Upper lobe of left lung (tissue), 4 donors: ENCODE results near the gene MRPS27.

Experiments used
- POLR2A ChIP-seq, 4 donors: fragments of 450-650 bp; IDR thresholded peaks; one replicate each; pipeline ENCODE4 v1.5.1; 2016 to 2017; ENCODE audit warnings: antibody characterized with exemption in 4 of 4, mild to moderate bottlenecking in 2 of 4
- POLR2AphosphoS5 ChIP-seq, 2 donors: sonication (generic); formaldehyde crosslinking; IDR thresholded peaks; one replicate each; pipeline ENCODE4 v1.5.1; 2017; ENCODE audit warnings: antibody characterized with exemption in 2 of 2
- TF ChIP-seq, protein P1 (sequence below), 6 experiments: fragments of 450-650 bp in 4 of 6; fragments of 200-600 bp in 2 of 6; sonication (generic) in 2 of 6; IDR thresholded peaks; one replicate each; pipeline ENCODE4 v1.5.1; 2016 to 2019; ENCODE audit warnings: antibody characterized with exemption in 6 of 6

DNA sequence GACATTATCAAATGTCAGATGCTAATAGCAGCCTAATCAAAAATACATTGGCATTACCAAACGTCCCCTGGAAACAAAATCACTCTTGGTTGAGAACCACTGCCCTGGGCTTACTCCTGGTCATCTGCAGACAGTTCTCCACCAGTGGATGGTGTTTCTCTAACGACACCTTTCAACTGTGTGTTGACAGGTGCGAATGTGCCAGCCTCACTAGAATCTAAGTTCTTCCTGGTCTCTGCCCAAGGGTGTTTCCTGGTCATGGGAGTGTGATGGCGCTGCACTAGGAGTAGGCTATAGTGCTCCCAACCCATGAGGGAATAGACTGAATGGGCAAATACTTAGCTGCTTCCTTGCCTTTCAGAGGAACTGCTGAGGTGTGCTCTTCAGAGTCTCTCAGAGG is 105.9 kb downstream of the MRPS27 start:
- TF ChIP-seq, protein P1, sequence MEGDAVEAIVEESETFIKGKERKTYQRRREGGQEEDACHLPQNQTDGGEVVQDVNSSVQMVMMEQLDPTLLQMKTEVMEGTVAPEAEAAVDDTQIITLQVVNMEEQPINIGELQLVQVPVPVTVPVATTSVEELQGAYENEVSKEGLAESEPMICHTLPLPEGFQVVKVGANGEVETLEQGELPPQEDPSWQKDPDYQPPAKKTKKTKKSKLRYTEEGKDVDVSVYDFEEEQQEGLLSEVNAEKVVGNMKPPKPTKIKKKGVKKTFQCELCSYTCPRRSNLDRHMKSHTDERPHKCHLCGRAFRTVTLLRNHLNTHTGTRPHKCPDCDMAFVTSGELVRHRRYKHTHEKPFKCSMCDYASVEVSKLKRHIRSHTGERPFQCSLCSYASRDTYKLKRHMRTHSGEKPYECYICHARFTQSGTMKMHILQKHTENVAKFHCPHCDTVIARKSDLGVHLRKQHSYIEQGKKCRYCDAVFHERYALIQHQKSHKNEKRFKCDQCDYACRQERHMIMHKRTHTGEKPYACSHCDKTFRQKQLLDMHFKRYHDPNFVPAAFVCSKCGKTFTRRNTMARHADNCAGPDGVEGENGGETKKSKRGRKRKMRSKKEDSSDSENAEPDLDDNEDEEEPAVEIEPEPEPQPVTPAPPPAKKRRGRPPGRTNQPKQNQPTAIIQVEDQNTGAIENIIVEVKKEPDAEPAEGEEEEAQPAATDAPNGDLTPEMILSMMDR (IDR thresholded peaks at IDR 0.05), result no peak
- TF ChIP-seq POLR2A (IDR thresholded peaks at IDR 0.05) (no peak), POLR2AphosphoS5 (IDR thresholded peaks at IDR 0.05) (no peak)
